Liver (tissue), 3 donors: ENCODE results near the gene DAAM1.

ENCODE experiments used
- ATF3 ChIP-seq: IDR thresholded peaks from 2 replicates; pipeline ENCODE4 v1.6.1; 2016; ENCODE audit warnings: antibody characterized with exemption
- CTCF ChIP-seq: fragments of 150-350 bp; IDR thresholded peaks from 2 replicates; pipeline ENCODE4 v1.5.1; 2017; ENCODE audit warnings: improper control_type of control experiment, low read depth, low read length; ENCODE audit not compliant: missing input control
- EGR1 ChIP-seq, 2 donors: IDR thresholded peaks; 2 replicates each; pipeline ENCODE4 v1.6.1; 2016 to 2018; ENCODE audit warnings: antibody characterized with exemption in 2 of 2, low read depth in 2 of 2
- FOXA2 ChIP-seq: IDR thresholded peaks from 2 replicates; pipeline ENCODE4 v1.6.1; 2016; ENCODE audit warnings: antibody characterized with exemption
- GABPA ChIP-seq, 2 donors: IDR thresholded peaks in 1 of 2; conservative IDR thresholded peaks in 1 of 2; 2 replicates each; pipeline ENCODE4 v1.6.1; 2016; ENCODE audit warnings: antibody characterized with exemption in 2 of 2, mild to moderate bottlenecking in 1 of 2, moderate library complexity in 1 of 2
- MAX ChIP-seq: IDR thresholded peaks from 2 replicates; pipeline ENCODE4 v1.6.1; 2016; ENCODE audit warnings: antibody characterized with exemption
- RAD21 ChIP-seq, 2 donors: IDR thresholded peaks; 2 replicates each; pipeline ENCODE4 v1.6.1; 2016; ENCODE audit warnings: antibody characterized with exemption in 2 of 2, mild to moderate bottlenecking in 2 of 2
- RXRA ChIP-seq, 2 donors: IDR thresholded peaks; 2 replicates each; pipeline ENCODE4 v1.6.1; 2017 to 2018; ENCODE audit warnings: antibody characterized with exemption in 2 of 2, mild to moderate bottlenecking in 1 of 2
- SP1 ChIP-seq: IDR thresholded peaks from 2 replicates; pipeline ENCODE4 v1.6.1; 2018; ENCODE audit warnings: antibody characterized with exemption, mild to moderate bottlenecking
- TAF1 ChIP-seq: conservative IDR thresholded peaks from 2 replicates; pipeline ENCODE4 v1.6.1; 2016; ENCODE audit warnings: antibody characterized with exemption, mild to moderate bottlenecking
- ZBTB33 ChIP-seq: IDR thresholded peaks from 2 replicates; pipeline ENCODE4 v1.6.1; 2016; ENCODE audit warnings: antibody characterized with exemption
- donor health status: healthy.
- donor health status: healthy.

GRCh38 chr14:59358102-59358501 is 169.6 kb downstream of the DAAM1 start:
- TF ChIP-seq CTCF: no peak
- TF ChIP-seq ATF3: no peak
- TF ChIP-seq MAX: peak; percentile 54
- peak; percentile 73 for TF ChIP-seq SP1
- TF ChIP-seq TAF1: no peak
- peak; percentile 91 to 93 for TF ChIP-seq RXRA (IDR thresholded peaks at IDR 0.05)
- TF ChIP-seq GABPA (IDR thresholded peaks at IDR 0.05 in 1 of 2, conservative IDR thresholded peaks at IDR 0.05 in 1 of 2): no peak
- peak; percentile 26 for TF ChIP-seq FOXA2
- TF ChIP-seq RAD21 (IDR thresholded peaks at IDR 0.05): peak; percentile 48 to 65
- peak in 1 of 2 donors; percentile 48 for TF ChIP-seq EGR1 (IDR thresholded peaks at IDR 0.05; ENCODE audit: low read depth in 2 of 2)
- TF ChIP-seq ZBTB33: no peak
